HG02973 (cell line): Measurements from ENCODE around the gene EHD3.

Source experiments
- ATAC-seq: cut with Tn5 transposase; IDR thresholded peaks from one replicate; pipeline ENCODE4 v1.9.1; 2021; ENCODE audit warnings: moderate library complexity; ENCODE audit not compliant: unreplicated experiment

The EHD3 gene

GRCh38 chr2:31235504-31235902, 1.6 kb downstream of the EHD3 start:
- ATAC-seq, result no peak

- no peak for ATAC-seq
These were observed 2.7 kb downstream of the EHD3 start for GRCh38 chr2:31236433-31237205.

GRCh38 chr2:31237348-31238017, 3.5 kb downstream of the EHD3 start:
- no peak for ATAC-seq

- ATAC-seq, result no peak
These were observed 4.4 kb downstream of the EHD3 start for GRCh38 chr2:31238126-31238905.

GRCh38 chr2:31238906-31239592, 5.1 kb downstream of the EHD3 start:
- ATAC-seq, result no peak

- no peak for ATAC-seq
These were observed 5.7 kb downstream of the EHD3 start for GRCh38 chr2:31239593-31240177.

GRCh38 chr2:31240381-31241365, 6.7 kb downstream of the EHD3 start:
- no peak for ATAC-seq

GRCh38 chr2:31241625-31242270, 7.8 kb downstream of the EHD3 start:
- ATAC-seq, result no peak

GRCh38 chr2:31243053-31243452, 9.1 kb downstream of the EHD3 start:
- ATAC-seq, result no peak

GRCh38 chr2:31244101-31244500, 10.1 kb downstream of the EHD3 start:
- no peak for ATAC-seq

GRCh38 chr2:31246184-31246852, 12.4 kb downstream of the EHD3 start:
- no peak for ATAC-seq

- no peak for ATAC-seq
These were observed 13.8 kb downstream of the EHD3 start for GRCh38 chr2:31247711-31248110.

- ATAC-seq, result no peak
These were observed 14.2 kb downstream of the EHD3 start for GRCh38 chr2:31248139-31248538.

GRCh38 chr2:31249009-31249690, 15.2 kb downstream of the EHD3 start:
- no peak for ATAC-seq

- ATAC-seq, result no peak
These were observed 17.1 kb downstream of the EHD3 start for GRCh38 chr2:31251018-31251417.

- ATAC-seq, result no peak
These were observed 17.9 kb downstream of the EHD3 start for GRCh38 chr2:31251851-31252250.

GRCh38 chr2:31253356-31254131, 19.6 kb downstream of the EHD3 start:
- ATAC-seq, result no peak
